ENCODE results near the gene TTC23L.

- no peak for TF ChIP-seq CTCF (IDR thresholded peaks at IDR 0.05)
- no peak for TF ChIP-seq POLR2A (IDR thresholded peaks at IDR 0.05)
Measured at GRCh38 chr5:34838785-34839714, at the start of gene TTC23L.

Measured in lower leg skin (tissue), 3 donors.